HepG2 (cell line): ENCODE measurements around the gene PTPRE. TPM values are rescaled to one million over a fixed set of nuclear protein-coding genes. Genes with fewer than 3 reads are reported as not detected.

ENCODE experiments used
- NR2F2 ChIP-seq: IDR thresholded peaks from 2 replicates; pipeline ENCODE4 v1.6.1; 2012; ENCODE audit warnings: low read depth, inconsistent platforms, borderline replicate concordance
- SRF ChIP-seq: IDR thresholded peaks from 2 replicates; pipeline ENCODE4 v1.6.1; 2011; ENCODE audit warnings: mild to moderate bottlenecking, low read depth, low read length, moderate library complexity
- ZNF598 ChIP-seq: sonication (generic); formaldehyde crosslinking; IDR thresholded peaks from 2 replicates; pipeline ENCODE4 v1.5.1; 2020; ENCODE audit warnings: mild to moderate bottlenecking, missing genetic modification reagents, borderline replicate concordance
- ZNF674 ChIP-seq: sonication (generic); formaldehyde crosslinking; IDR thresholded peaks from 2 replicates; pipeline ENCODE4 v1.5.0; 2020; ENCODE audit warnings: low read depth, mild to moderate bottlenecking, missing genetic modification reagents
- ZNF761 ChIP-seq: sonication (generic); formaldehyde crosslinking; conservative IDR thresholded peaks from 2 replicates; pipeline ENCODE4 v1.4.0; 2020; ENCODE audit warnings: mild to moderate bottlenecking, missing genetic modification reagents
- ZNF781 ChIP-seq: sonication (generic); formaldehyde crosslinking; IDR thresholded peaks from 2 replicates; pipeline ENCODE4 v1.5.1; 2020; ENCODE audit warnings: borderline replicate concordance, mild to moderate bottlenecking, missing genetic modification reagents; ENCODE audit errors: not compliant biosample characterization
- ZSCAN25 ChIP-seq: sonication (generic); formaldehyde crosslinking; IDR thresholded peaks from 2 replicates; pipeline ENCODE4 v1.8.0; 2022; ENCODE audit warnings: mild to moderate bottlenecking, missing genetic modification reagents
- polyA plus RNA-seq, 8 experiments: library from polyadenylated mRNA; depleted of rRNA in 3 of 8; stranded (reverse) in 7 of 8; unstranded in 1 of 8; fragments of >200 nt; fragmentation: Illumina TruSeq in 4 of 8; extraction: Trizol in 4 of 8; gene quantifications; 2 replicates each; pipeline versions ENCODE4 v1.2.1 to v1.2.3, GENCODE V29; 2011 to 2016; ENCODE audit warnings: low read depth in 4 of 8, missing spikeins in 1 of 8, mixed read lengths in 1 of 8; ENCODE audit not compliant: insufficient read depth in 1 of 8
- total RNA-seq, 5 experiments: library from RNA; depleted of rRNA; stranded (reverse); fragments of >200 nt; fragmentation: Illumina TruSeq; extraction: Trizol; gene quantifications; 2 replicates each; pipeline ENCODE4 v1.2.3, GENCODE V29; 2016; ENCODE audit warnings: low read depth in 1 of 5
- TF ChIP-seq, protein P1 (sequence below): sonication (generic); formaldehyde crosslinking; IDR thresholded peaks from 2 replicates; pipeline ENCODE4 v1.5.0; 2020; ENCODE audit warnings: mild to moderate bottlenecking, missing genetic modification reagents, borderline replicate concordance
- TF ChIP-seq, protein P2 (sequence below): sonication (generic); formaldehyde crosslinking; IDR thresholded peaks from 2 replicates; pipeline ENCODE4 v1.4.0; 2020; ENCODE audit warnings: missing genetic modification reagents
- TF ChIP-seq, protein P3 (sequence below): sonication (generic); formaldehyde crosslinking; IDR thresholded peaks from 2 replicates; pipeline ENCODE4 v1.5.1; 2020; ENCODE audit warnings: missing genetic modification reagents, mild to moderate bottlenecking, borderline replicate concordance

The PTPRE gene
- total and polyA plus RNA-seq, 2 of the 13 experiments (the other 11 are each of a cell fraction or from before 2014, with no cell fraction given), result 0.01 to 0.02 TPM

DNA sequence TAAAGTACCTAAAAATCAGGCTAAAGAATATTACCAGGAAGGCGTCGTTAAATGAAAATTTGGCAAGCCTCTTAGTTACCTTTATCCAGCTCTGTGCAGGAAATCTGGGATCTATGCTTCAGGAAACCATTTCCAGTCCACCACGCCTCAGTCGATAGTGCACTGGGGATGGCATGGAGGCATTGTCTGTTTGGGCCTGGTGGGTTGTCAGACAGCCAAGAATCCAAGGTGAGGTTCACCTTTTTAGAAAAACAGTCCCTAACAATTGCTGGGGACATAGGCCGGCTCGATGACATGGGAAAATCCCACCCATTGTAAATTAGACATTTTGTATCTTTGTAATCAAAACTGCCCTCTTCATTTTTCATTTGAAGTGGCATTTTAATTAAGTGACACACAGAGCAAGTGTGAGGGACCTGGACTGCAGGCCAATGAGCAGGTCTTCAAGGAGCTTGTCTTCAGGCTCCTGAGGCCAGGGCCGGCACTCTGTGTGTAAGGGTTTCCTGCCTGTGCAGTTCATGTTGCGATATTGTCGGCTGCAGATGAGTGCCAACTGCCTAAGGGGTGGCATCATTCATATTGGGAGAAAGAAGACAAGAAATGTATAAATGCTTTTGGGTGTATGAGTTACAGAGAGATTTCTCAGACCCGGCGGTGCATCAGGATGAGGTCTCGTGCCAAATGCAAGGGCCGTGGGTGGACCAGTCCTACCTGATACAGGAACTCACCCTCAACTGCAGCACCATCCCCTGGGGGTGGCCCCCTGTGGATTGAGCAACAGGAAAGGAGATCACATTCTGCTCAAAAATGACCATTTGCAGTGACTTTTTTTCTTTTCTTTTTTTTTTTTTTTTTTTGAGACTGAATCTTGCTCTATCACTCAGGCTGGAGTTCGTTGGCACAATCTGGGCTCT, 80.8 kb downstream of the PTPRE start (continued):
- TF ChIP-seq, protein P1, sequence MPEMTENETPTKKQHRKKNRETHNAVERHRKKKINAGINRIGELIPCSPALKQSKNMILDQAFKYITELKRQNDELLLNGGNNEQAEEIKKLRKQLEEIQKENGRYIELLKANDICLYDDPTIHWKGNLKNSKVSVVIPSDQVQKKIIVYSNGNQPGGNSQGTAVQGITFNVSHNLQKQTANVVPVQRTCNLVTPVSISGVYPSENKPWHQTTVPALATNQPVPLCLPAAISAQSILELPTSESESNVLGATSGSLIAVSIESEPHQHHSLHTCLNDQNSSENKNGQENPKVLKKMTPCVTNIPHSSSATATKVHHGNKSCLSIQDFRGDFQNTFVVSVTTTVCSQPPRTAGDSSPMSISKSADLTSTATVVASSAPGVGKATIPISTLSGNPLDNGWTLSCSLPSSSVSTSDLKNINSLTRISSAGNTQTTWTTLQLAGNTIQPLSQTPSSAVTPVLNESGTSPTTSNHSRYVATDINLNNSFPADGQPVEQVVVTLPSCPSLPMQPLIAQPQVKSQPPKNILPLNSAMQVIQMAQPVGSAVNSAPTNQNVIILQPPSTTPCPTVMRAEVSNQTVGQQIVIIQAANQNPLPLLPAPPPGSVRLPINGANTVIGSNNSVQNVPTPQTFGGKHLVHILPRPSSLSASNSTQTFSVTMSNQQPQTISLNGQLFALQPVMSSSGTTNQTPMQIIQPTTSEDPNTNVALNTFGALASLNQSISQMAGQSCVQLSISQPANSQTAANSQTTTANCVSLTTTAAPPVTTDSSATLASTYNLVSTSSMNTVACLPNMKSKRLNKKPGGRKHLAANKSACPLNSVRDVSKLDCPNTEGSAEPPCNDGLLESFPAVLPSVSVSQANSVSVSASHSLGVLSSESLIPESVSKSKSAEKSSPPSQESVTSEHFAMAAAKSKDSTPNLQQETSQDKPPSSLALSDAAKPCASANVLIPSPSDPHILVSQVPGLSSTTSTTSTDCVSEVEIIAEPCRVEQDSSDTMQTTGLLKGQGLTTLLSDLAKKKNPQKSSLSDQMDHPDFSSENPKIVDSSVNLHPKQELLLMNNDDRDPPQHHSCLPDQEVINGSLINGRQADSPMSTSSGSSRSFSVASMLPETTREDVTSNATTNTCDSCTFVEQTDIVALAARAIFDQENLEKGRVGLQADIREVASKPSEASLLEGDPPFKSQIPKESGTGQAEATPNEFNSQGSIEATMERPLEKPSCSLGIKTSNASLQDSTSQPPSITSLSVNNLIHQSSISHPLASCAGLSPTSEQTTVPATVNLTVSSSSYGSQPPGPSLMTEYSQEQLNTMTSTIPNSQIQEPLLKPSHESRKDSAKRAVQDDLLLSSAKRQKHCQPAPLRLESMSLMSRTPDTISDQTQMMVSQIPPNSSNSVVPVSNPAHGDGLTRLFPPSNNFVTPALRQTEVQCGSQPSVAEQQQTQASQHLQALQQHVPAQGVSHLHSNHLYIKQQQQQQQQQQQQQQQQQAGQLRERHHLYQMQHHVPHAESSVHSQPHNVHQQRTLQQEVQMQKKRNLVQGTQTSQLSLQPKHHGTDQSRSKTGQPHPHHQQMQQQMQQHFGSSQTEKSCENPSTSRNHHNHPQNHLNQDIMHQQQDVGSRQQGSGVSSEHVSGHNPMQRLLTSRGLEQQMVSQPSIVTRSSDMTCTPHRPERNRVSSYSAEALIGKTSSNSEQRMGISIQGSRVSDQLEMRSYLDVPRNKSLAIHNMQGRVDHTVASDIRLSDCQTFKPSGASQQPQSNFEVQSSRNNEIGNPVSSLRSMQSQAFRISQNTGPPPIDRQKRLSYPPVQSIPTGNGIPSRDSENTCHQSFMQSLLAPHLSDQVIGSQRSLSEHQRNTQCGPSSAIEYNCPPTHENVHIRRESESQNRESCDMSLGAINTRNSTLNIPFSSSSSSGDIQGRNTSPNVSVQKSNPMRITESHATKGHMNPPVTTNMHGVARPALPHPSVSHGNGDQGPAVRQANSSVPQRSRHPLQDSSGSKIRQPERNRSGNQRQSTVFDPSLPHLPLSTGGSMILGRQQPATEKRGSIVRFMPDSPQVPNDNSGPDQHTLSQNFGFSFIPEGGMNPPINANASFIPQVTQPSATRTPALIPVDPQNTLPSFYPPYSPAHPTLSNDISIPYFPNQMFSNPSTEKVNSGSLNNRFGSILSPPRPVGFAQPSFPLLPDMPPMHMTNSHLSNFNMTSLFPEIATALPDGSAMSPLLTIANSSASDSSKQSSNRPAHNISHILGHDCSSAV (CRISPR knock-in tag), result no peak
- no peak for TF ChIP-seq ZNF781 (CRISPR knock-in tag)
- TF ChIP-seq SRF, result no peak
- TF ChIP-seq ZNF761 (CRISPR knock-in tag), result no peak
- no peak for TF ChIP-seq ZNF674 (CRISPR knock-in tag)
- no peak for TF ChIP-seq ZSCAN25
- TF ChIP-seq ZNF598 (CRISPR knock-in tag), result no peak
- TF ChIP-seq, protein P2, sequence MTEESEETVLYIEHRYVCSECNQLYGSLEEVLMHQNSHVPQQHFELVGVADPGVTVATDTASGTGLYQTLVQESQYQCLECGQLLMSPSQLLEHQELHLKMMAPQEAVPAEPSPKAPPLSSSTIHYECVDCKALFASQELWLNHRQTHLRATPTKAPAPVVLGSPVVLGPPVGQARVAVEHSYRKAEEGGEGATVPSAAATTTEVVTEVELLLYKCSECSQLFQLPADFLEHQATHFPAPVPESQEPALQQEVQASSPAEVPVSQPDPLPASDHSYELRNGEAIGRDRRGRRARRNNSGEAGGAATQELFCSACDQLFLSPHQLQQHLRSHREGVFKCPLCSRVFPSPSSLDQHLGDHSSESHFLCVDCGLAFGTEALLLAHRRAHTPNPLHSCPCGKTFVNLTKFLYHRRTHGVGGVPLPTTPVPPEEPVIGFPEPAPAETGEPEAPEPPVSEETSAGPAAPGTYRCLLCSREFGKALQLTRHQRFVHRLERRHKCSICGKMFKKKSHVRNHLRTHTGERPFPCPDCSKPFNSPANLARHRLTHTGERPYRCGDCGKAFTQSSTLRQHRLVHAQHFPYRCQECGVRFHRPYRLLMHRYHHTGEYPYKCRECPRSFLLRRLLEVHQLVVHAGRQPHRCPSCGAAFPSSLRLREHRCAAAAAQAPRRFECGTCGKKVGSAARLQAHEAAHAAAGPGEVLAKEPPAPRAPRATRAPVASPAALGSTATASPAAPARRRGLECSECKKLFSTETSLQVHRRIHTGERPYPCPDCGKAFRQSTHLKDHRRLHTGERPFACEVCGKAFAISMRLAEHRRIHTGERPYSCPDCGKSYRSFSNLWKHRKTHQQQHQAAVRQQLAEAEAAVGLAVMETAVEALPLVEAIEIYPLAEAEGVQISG, result no peak
- TF ChIP-seq, protein P3, sequence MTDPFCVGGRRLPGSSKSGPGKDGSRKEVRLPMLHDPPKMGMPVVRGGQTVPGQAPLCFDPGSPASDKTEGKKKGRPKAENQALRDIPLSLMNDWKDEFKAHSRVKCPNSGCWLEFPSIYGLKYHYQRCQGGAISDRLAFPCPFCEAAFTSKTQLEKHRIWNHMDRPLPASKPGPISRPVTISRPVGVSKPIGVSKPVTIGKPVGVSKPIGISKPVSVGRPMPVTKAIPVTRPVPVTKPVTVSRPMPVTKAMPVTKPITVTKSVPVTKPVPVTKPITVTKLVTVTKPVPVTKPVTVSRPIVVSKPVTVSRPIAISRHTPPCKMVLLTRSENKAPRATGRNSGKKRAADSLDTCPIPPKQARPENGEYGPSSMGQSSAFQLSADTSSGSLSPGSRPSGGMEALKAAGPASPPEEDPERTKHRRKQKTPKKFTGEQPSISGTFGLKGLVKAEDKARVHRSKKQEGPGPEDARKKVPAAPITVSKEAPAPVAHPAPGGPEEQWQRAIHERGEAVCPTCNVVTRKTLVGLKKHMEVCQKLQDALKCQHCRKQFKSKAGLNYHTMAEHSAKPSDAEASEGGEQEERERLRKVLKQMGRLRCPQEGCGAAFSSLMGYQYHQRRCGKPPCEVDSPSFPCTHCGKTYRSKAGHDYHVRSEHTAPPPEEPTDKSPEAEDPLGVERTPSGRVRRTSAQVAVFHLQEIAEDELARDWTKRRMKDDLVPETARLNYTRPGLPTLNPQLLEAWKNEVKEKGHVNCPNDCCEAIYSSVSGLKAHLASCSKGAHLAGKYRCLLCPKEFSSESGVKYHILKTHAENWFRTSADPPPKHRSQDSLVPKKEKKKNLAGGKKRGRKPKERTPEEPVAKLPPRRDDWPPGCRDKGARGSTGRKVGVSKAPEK (CRISPR knock-in tag), result no peak
- TF ChIP-seq NR2F2, result no peak
